Hepatocyte (in vitro differentiated cells): ENCODE measurements around the gene RASSF4.

Experiments used
- CTCF ChIP-seq: fragments of 200-600 bp; sonication (generic); IDR thresholded peaks from 2 replicates; pipeline ENCODE4 v1.5.1; 2016; ENCODE audit warnings: antibody characterized with exemption, mild to moderate bottlenecking; ENCODE audit not compliant: poor library complexity
- EZH2 ChIP-seq: fragments of 200-600 bp; sonication (generic); IDR thresholded peaks from 2 replicates; pipeline ENCODE4 v1.6.1; 2016; ENCODE audit warnings: antibody characterized with exemption, mild to moderate bottlenecking, borderline replicate concordance
- EZH2phosphoT487 ChIP-seq: fragments of 200-600 bp; sonication (generic); IDR thresholded peaks from one replicate; pipeline ENCODE4 v1.6.1; 2018; ENCODE audit warnings: antibody characterized with exemption, mild to moderate bottlenecking, low read depth, moderate library complexity; ENCODE audit not compliant: unreplicated experiment, severe bottlenecking

GRCh38 chr10:44917848-44918247 lies 41.8 kb upstream of the RASSF4 start:
- TF ChIP-seq EZH2phosphoT487: no peak
- TF ChIP-seq CTCF: no peak
- TF ChIP-seq EZH2: no peak
